Measurements from ENCODE around the gene PDS5B. TPM values are rescaled to one million over a fixed set of nuclear protein-coding genes. Genes with fewer than 3 reads are reported as not detected.
"Not testable (repeated sequence)": the region's sequence is repeated elsewhere in the genome, so short reads cannot be mapped to it uniquely, and the experiment has no call there.

Gene PDS5B
- 14.2 and 14.7 TPM in 2 replicates for total RNA-seq (2012; rRNA removed)

GRCh38 chr13:32586080-32586900 is at the start of gene PDS5B:
PDS5B (plus strand) TSS chr13:32586452; CDS start chr13:32648773, 62,321 bp downstream.
- peak within 1 kb of the TSS; percentile 95 for H3K4me3 ChIP-seq (ENCODE audit: low read length)
- H3K27me3 ChIP-seq (ENCODE audit: control insufficient read depth, insufficient read depth, low read length) = no peaks in the 10 kb centered on the region
- H3K9ac ChIP-seq (ENCODE audit: low read depth, low read length) = peak within 1 kb of the TSS; percentile 85
- H3K36me3 ChIP-seq (ENCODE audit: insufficient read depth, low read length) = no peaks in the 10 kb centered on the region
- H3K9me3 ChIP-seq (replicated peaks; ENCODE audit: low read length) = no peaks in the 10 kb centered on the region
- H3K4me1 ChIP-seq (ENCODE audit: control insufficient read depth, insufficient read depth, low read length) = peaks cover 27% of the 10 kb centered on the region
- H3K4me2 ChIP-seq (ENCODE audit: low read length) = peak within 1 kb of the TSS; percentile 88

DNA sequence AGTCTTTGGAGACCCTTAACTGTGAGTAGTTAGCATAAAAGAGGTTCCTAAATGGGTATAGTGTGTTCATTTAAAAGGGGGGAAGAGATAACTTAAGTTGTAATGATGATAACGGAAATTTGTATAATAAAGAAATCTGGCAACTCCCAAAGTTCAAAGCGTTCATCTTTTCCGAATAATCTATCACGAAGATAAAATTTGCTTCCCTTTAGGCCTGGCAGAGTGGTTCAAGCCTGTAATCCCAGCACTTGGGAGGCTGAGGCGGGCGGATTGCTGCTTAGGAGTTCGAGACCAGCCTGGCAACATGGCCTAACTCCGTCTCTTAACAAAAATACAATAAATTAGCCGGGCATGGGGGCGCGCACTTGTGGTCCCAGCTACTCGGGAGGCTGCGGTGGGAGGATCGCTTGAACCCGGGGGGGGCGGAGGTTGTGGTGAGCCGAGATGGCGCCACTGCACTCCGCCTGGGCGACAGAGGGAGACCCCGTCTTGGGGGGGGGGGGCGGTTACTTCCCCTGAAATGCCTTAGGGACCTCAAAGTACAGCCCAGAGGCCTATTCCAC is 48.6 kb upstream of the PDS5B start:
- Histone ChIP-seq H3K4me1 (ENCODE audit: control insufficient read depth, insufficient read depth, low read length) (peaks cover 11% of the 10 kb centered on the region), H3K9me3 (replicated peaks; ENCODE audit: low read length) (no peaks in the 10 kb centered on the region), H3K4me2 (ENCODE audit: low read length) (peak overlapping the region; percentile 75), H3K9ac (ENCODE audit: low read depth, low read length) (peak overlapping the region; percentile 97), H3K36me3 (ENCODE audit: insufficient read depth, low read length) (peaks cover 27% of the 10 kb centered on the region), H3K4me3 (ENCODE audit: low read length) (peak overlapping the region; percentile 92), H3K27me3 (ENCODE audit: control insufficient read depth, insufficient read depth, low read length) (no peaks in the 10 kb centered on the region)

DNA sequence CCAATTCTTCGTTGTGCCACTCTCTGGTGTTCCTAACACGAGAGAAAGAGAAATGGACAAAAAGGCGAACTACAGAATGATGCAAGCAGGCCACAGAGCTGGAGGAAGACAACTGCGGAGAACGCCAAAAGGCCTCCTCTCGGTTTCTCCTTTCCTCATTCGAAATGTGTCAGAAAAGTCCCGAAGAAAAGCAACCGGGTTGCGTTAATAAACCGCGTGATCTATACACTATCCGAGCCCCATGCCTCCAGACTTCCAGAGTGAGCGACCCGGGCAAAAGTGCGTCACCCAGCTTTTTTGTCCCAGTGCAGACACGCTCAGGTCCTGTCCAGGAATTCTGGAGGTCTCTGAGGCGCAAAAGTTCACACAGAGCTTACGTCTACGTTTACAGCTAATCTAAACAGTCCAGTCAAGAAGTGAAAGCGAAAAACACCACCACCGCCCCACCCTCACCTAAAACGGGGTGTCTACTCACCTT is 48.1 kb upstream of the PDS5B start:
- Histone ChIP-seq H3K4me3 (ENCODE audit: low read length) (peak overlapping the region; percentile 92), H3K4me2 (ENCODE audit: low read length) (peak overlapping the region; percentile 75), H3K4me1 (ENCODE audit: control insufficient read depth, insufficient read depth, low read length) (peaks cover 11% of the 10 kb centered on the region), H3K9me3 (replicated peaks; ENCODE audit: low read length) (no peaks in the 10 kb centered on the region), H3K9ac (ENCODE audit: low read depth, low read length) (peak overlapping the region; percentile 97), H3K36me3 (ENCODE audit: insufficient read depth, low read length) (peaks cover 27% of the 10 kb centered on the region), H3K27me3 (ENCODE audit: control insufficient read depth, insufficient read depth, low read length) (no peaks in the 10 kb centered on the region)

DNA sequence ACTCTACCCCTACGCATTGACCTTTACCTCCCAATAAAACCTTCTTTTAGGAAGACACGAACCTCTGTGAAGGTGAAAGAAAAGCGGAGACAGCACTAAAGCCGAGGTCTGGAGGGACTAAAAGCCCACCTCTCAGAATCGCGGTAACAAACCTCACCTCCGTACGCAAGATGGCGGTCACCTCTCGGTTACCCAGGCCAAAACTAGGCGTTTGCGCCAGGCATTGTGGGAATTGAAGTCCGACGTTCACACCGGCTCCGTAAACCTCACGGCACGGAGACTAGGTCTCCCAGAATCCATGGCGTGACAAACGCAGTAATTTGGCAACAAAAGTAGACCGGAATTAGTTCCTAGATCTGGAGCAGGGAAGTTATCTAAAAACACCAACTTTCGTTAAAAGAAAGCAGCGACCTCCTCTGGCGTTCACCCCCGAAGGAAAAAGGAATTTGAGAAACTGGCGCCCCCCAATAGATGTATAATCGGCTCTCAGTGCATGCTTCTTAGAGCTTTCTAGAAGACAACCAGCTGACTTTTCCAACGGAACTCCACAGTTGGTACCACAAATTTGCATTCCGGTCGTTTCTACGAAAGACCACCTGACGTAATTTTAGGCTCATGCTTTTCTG is 47.5 kb upstream of the PDS5B start, which contains the start of gene N4BP2L2:
N4BP2L2 (minus strand) TSS at position 175 of the 626 bp plus-strand sequence. CDS start 1,768 bp downstream, outside the sequence.
- Histone ChIP-seq H3K36me3 (ENCODE audit: insufficient read depth, low read length) (peaks cover 25% of the 10 kb centered on the region), H3K4me2 (ENCODE audit: low read length) (peak within 1 kb of the TSS; percentile 78), H3K9ac (ENCODE audit: low read depth, low read length) (peak within 1 kb of the TSS; percentile 97), H3K4me1 (ENCODE audit: control insufficient read depth, insufficient read depth, low read length) (peaks cover 11% of the 10 kb centered on the region), H3K27me3 (ENCODE audit: control insufficient read depth, insufficient read depth, low read length) (no peaks in the 10 kb centered on the region), H3K4me3 (ENCODE audit: low read length) (peak within 1 kb of the TSS; percentile 92), H3K9me3 (replicated peaks; ENCODE audit: low read length) (no peaks in the 10 kb centered on the region)

- no peaks in the 10 kb centered on the region for H3K9me3 ChIP-seq (replicated peaks; ENCODE audit: low read length)
- no peak overlapping the region for H3K9ac ChIP-seq (ENCODE audit: low read depth, low read length)
- H3K4me3 ChIP-seq (ENCODE audit: low read length) = no peak overlapping the region
- no peaks in the 10 kb centered on the region for H3K36me3 ChIP-seq (ENCODE audit: insufficient read depth, low read length)
- H3K27me3 ChIP-seq (ENCODE audit: control insufficient read depth, insufficient read depth, low read length) = peaks cover 5% of the 10 kb centered on the region
- H3K4me1 ChIP-seq (ENCODE audit: control insufficient read depth, insufficient read depth, low read length) = peaks cover 4% of the 10 kb centered on the region
- no peak overlapping the region for H3K4me2 ChIP-seq (ENCODE audit: low read length)
These were observed 44.0 kb upstream of the PDS5B start for GRCh38 chr13:32542221-32542620.

- Histone ChIP-seq H3K9me3 (replicated peaks; ENCODE audit: low read length) (no peaks in the 10 kb centered on the region), H3K4me2 (ENCODE audit: low read length) (no peak overlapping the region), H3K27me3 (ENCODE audit: control insufficient read depth, insufficient read depth, low read length) (peaks cover 5% of the 10 kb centered on the region), H3K4me1 (ENCODE audit: control insufficient read depth, insufficient read depth, low read length) (no peaks in the 10 kb centered on the region), H3K36me3 (ENCODE audit: insufficient read depth, low read length) (no peaks in the 10 kb centered on the region), H3K4me3 (ENCODE audit: low read length) (no peak overlapping the region), H3K9ac (ENCODE audit: low read depth, low read length) (no peak overlapping the region)
These were observed 41.2 kb upstream of the PDS5B start for GRCh38 chr13:32545083-32545482.

DNA sequence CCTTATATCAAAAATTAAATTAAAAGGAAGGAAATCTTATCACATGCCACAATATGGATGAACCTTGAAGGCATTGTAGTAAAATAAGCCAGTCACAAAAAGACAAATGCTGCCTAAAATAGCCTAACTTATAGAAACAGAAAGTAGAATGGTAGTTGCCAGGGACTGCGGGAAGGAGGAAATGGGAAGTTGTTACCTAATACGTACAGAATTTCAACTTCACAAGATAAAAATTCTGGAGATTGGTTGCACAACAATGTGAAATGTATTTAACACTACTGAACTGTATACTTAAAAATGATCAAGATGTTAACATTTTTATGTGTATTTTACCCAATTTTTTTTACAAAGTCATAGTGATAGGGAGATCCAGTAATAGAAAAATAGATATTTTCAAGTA is 37.4 kb upstream of the PDS5B start:
- Histone ChIP-seq H3K9me3 (replicated peaks; ENCODE audit: low read length) (no peaks in the 10 kb centered on the region), H3K9ac (ENCODE audit: low read depth, low read length) (no peak overlapping the region), H3K27me3 (ENCODE audit: control insufficient read depth, insufficient read depth, low read length) (peaks cover 5% of the 10 kb centered on the region), H3K36me3 (ENCODE audit: insufficient read depth, low read length) (no peaks in the 10 kb centered on the region), H3K4me2 (ENCODE audit: low read length) (no peak overlapping the region), H3K4me1 (ENCODE audit: control insufficient read depth, insufficient read depth, low read length) (no peaks in the 10 kb centered on the region), H3K4me3 (ENCODE audit: low read length) (no peak overlapping the region)

DNA sequence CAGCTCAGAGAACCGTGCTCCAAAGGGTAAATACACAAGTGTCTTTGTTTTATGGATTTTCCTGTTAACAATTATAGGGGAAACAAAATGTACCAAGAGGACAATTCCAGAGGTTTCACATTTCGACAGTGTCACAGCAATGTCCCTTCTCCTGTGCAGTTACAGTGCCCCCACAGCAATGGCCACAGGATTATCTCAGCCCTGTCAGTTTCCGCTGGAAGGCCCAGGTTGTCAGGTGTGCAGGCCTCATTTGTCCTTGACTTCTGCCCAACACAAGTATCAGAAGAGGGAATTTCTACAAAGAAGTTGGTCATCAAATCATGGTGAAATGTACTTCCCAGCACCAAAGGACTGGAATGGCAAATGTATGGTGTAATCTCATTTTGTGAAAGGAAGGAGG is 36.5 kb upstream of the PDS5B start:
- Histone ChIP-seq H3K4me2 (ENCODE audit: low read length) (no peak overlapping the region), H3K9ac (ENCODE audit: low read depth, low read length) (no peak overlapping the region), H3K36me3 (ENCODE audit: insufficient read depth, low read length) (no peaks in the 10 kb centered on the region), H3K4me3 (ENCODE audit: low read length) (no peak overlapping the region), H3K9me3 (replicated peaks; ENCODE audit: low read length) (no peaks in the 10 kb centered on the region), H3K27me3 (ENCODE audit: control insufficient read depth, insufficient read depth, low read length) (peaks cover 5% of the 10 kb centered on the region), H3K4me1 (ENCODE audit: control insufficient read depth, insufficient read depth, low read length) (no peaks in the 10 kb centered on the region)

DNA sequence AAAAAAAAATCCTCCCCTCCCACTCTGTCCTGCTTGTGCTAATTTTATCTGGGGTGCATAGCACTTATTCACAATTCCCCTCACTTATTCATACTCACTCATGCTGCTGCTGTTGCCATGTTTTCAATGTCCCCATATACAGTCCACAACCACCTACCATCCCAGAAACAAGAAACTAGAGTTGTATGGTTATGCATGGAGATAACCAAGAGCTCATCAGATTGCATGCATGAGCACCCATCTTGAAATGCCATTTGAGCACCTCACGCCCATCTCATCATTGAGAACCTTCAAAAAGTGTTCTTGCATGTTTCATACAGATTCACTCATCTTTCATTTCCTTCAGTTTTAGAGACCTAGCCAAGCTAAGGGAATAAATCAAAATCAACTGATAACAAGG is 32.5 kb upstream of the PDS5B start:
- Histone ChIP-seq H3K4me2 (ENCODE audit: low read length) (no peak overlapping the region), H3K9ac (ENCODE audit: low read depth, low read length) (no peak overlapping the region), H3K27me3 (ENCODE audit: control insufficient read depth, insufficient read depth, low read length) (no peaks in the 10 kb centered on the region), H3K9me3 (replicated peaks; ENCODE audit: low read length) (no peaks in the 10 kb centered on the region), H3K4me3 (ENCODE audit: low read length) (no peak overlapping the region), H3K36me3 (ENCODE audit: insufficient read depth, low read length) (no peaks in the 10 kb centered on the region), H3K4me1 (ENCODE audit: control insufficient read depth, insufficient read depth, low read length) (no peaks in the 10 kb centered on the region)

DNA sequence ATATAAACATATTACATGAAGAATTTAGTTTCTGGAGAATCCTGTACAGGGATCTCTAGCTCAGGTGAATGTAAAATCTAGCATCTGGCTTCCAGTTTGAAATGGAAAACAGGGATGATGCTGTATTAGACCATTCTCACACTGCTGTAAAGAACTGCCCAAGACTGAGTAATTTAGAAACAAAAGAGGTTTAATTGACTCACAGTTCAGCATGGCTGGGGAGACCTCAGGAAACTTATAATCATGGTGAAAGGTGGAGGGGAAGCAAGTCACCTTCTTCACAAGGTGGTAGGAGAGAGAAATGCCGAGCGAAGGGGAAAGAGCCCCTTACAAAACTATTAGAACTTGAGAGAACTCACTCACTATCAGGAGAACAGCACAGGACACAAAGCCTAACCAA is 30.6 kb upstream of the PDS5B start:
- Histone ChIP-seq H3K27me3 (ENCODE audit: control insufficient read depth, insufficient read depth, low read length) (no peaks in the 10 kb centered on the region), H3K36me3 (ENCODE audit: insufficient read depth, low read length) (no peaks in the 10 kb centered on the region), H3K4me1 (ENCODE audit: control insufficient read depth, insufficient read depth, low read length) (no peaks in the 10 kb centered on the region), H3K9me3 (replicated peaks; ENCODE audit: low read length) (no peaks in the 10 kb centered on the region), H3K4me3 (ENCODE audit: low read length) (no peak overlapping the region), H3K9ac (ENCODE audit: low read depth, low read length) (no peak overlapping the region), H3K4me2 (ENCODE audit: low read length) (no peak overlapping the region)

DNA sequence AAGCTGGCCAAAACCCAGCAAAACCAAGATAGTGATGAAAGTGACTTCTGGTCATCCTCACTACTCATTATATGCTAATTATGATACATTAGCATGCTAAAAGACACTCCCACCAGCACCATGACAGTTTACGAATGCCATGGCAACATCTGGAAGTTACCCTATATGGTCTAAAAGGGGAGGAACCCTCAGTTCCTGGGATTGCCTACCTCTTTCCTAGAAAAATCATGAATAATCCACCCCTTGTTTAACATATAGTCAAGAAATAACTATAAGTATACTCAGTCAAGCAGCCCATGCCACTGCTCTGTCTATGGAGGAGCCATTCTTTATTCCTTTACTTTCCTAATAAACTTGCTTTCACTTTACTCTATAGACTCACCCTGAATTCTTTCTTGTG is 25.4 kb upstream of the PDS5B start:
- not testable (repeated sequence) for H3K4me2 ChIP-seq (ENCODE audit: low read length)

More for the DNA sequence above, 25.4 kb upstream of the PDS5B start:
- not testable (repeated sequence) for H3K27me3 ChIP-seq (ENCODE audit: control insufficient read depth, insufficient read depth, low read length); H3K9me3 ChIP-seq (replicated peaks; ENCODE audit: low read length); H3K36me3 ChIP-seq (ENCODE audit: insufficient read depth, low read length); H3K4me3 ChIP-seq (ENCODE audit: low read length); H3K4me1 ChIP-seq (ENCODE audit: control insufficient read depth, insufficient read depth, low read length); H3K9ac ChIP-seq (ENCODE audit: low read depth, low read length)

All from skeletal muscle satellite cell (primary cell).